HG02981 (cell line): ENCODE data around the gene TMEM138.
"Not testable (repeated sequence)": the region's sequence is repeated elsewhere in the genome, so short reads cannot be mapped to it uniquely, and the experiment has no call there.

ENCODE experiments used
- ATAC-seq: cut with Tn5 transposase; IDR thresholded peaks from one replicate; pipeline ENCODE4 v1.9.1; 2021; ENCODE audit warnings: mild to moderate bottlenecking, moderate library complexity; ENCODE audit not compliant: unreplicated experiment

Gene TMEM138

GRCh38 chr11:61362542-61362875 is 335 bp downstream of the TMEM138 start:
- no peak for ATAC-seq

- ATAC-seq: no peak
These were observed 2.0 kb downstream of the TMEM138 start for GRCh38 chr11:61364012-61364675.

- no peak for ATAC-seq
These were observed 5.2 kb downstream of the TMEM138 start for GRCh38 chr11:61367406-61367805.

- no peak for ATAC-seq
These were observed 6.5 kb downstream of the TMEM138 start for GRCh38 chr11:61368646-61369045.

GRCh38 chr11:61369372-61370348 is 7.5 kb downstream of the TMEM138 start:
- no peak for ATAC-seq

- ATAC-seq: no peak
These were observed 8.3 kb downstream of the TMEM138 start for GRCh38 chr11:61370349-61371005.

GRCh38 chr11:61372659-61373420 is 10.7 kb downstream of the TMEM138 start:
- no peak for ATAC-seq

GRCh38 chr11:61375761-61376108 is 13.6 kb downstream of the TMEM138 start:
- ATAC-seq: no peak

- ATAC-seq: no peak
These were observed 15.4 kb downstream of the TMEM138 start for GRCh38 chr11:61377461-61378160.

GRCh38 chr11:61378713-61379313 is 16.6 kb downstream of the TMEM138 start:
- no peak for ATAC-seq

- ATAC-seq: no peak
These were observed 18.7 kb downstream of the TMEM138 start for GRCh38 chr11:61380884-61381283.

GRCh38 chr11:61383859-61384258 is 21.7 kb downstream of the TMEM138 start:
- ATAC-seq: not testable (repeated sequence)

GRCh38 chr11:61384271-61385242 is 22.4 kb downstream of the TMEM138 start:
- no peak for ATAC-seq

- no peak for ATAC-seq
These were observed 28.0 kb downstream of the TMEM138 start for GRCh38 chr11:61390161-61390560.

GRCh38 chr11:61392981-61393595 is 30.9 kb downstream of the TMEM138 start:
- ATAC-seq: no peak

GRCh38 chr11:61401173-61401572 is 39.0 kb downstream of the TMEM138 start:
- no peak for ATAC-seq

- no peak for ATAC-seq
These were observed 39.4 kb downstream of the TMEM138 start for GRCh38 chr11:61401573-61401972.

- no peak for ATAC-seq
These were observed 41.5 kb downstream of the TMEM138 start for GRCh38 chr11:61403658-61404057.
